Activated CD8-positive, alpha-beta memory T cell treated with anti-CD3 and anti-CD28 coated beads, Interleukin-2, amount 50 U/mL, for 1 hour (primary cell): ENCODE measurements around the gene KAT6B.

Experiments used
- DNase-seq: peaks from one replicate; pipeline ENCODE4 v3.0.0-alpha.2; 2020; ENCODE audit errors: extremely low read depth

KAT6B gene

GRCh38 chr10:74953214-74953613 is 126.8 kb downstream of the KAT6B start:
- no peak for DNase-seq

GRCh38 chr10:74955796-74956195 is 129.4 kb downstream of the KAT6B start:
- DNase-seq: no peak

- no peak for DNase-seq
These were observed 130.2 kb downstream of the KAT6B start for GRCh38 chr10:74956555-74957111.

DNA sequence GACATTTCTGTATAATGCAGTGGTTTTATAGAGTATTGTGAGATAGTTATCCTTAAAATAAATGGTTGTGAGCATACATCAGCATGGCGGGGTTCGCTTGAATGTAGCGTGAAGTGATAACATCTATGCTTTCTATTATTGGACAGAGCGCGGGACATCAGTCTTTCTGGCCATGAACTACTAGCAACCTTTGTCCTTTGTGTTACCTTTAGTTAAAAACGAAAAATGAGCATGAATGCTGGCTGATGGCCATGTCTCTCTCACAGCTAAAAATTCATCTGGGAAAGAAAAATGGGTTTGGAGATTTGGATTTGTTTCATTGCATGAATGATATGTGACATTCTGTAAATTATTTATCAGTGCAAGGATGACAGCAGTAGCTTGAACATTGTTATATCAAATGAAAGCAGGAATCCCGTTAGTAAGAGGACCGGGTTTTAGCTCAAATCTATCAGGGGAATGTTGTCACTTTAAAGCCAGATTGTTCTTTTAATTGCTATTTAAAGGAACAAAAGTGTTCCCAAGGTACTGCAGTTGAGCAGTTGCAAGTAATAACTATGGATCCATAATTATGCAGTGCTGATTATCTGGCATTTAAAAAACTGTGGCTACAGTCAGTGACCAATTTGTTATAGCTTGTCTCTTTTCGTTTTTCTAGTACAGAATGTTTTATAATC is 131.0 kb downstream of the KAT6B start:
- no peak for DNase-seq

DNA sequence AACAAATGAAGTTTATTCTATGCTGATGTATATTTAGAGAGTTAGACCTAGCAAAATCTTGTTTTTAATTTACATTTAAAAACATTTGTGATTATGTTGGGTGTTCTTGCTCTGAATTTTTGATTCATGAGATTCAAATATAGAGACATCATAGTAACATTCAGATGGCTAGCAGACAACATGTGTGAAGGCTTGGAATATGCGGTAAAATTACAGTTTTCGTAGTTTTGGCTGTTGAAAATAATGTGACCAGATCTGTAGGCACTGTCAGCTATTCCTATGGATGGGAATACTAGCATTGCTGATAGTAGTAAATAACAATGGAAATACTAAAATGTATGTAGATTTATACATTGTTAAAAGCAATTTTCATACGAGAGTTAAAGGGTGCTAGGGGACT is 131.9 kb downstream of the KAT6B start:
- no peak for DNase-seq

DNA sequence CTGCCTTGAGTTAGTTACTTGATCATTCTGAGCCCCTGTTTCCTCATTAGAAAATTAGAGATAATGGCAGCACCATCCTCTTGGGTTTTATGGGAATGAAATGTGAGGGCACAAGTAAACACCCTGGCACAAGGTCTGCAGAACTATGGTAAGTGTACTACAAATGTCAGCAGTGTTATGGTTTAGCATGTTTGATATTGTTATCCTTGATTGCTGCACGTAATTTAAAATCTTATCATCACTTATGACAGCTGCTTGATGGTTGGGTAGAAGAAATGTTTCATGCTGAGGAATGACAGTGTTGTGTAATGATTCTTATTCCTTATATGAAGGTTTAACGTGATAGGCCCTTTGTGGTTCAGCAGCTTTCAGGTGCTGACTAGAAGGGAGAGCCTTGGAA is 134.3 kb downstream of the KAT6B start:
- no peak for DNase-seq

DNA sequence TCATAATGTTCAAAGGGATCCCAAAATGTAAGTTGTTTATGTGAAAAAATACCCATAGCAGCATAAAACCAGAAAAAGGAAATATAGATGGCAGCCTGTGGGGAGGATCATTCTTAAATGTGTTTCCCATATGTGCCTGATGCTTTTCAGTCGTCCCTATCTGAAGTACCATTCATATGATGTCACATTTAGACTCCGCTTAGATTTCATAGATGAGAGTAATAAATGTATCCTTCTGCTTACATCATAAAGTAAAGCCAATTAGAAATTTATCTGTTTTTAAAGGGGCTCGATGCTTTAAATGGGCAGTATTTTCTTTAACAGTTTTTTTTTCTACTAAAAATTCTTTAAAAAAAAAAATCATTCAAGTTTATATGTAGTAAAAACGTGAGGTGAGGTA is 136.1 kb downstream of the KAT6B start:
- no peak for DNase-seq

- no peak for DNase-seq
These were observed 137.1 kb downstream of the KAT6B start for GRCh38 chr10:74963549-74963948.

DNA sequence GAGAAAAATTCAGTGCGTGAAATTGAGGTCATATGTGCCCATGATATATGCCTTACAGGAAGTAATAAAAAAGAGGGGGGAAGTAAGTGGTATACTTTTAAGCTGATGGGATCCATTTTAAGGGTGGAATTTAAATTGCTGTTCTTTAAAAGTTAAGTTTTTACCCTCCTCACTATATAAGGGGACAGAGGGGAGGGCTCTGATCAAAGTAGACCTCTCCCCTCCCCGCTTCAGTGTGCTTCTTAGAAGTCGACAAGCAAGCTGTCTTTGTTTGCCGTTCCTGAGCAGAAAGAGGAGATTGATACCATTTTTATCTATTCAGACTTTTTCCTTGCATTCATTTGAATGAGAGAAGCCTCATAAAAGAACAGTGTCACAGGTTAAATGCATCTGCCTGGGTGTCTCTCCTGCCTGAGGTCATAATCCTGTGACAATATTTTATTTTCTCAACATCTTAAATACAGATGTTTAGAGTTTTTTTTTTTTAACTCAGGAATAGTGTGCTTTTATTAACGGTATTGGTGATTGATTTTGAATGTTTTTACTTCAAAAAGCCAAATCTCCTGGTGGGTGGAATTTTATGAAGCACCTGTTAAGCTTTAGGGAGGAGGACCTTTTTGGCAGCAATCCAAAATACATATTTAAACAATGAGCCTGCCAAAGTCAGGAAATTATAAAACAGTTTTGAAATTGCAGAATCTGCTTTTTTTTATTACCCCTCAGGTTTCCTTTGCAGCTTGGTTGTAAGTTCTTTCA is 141.7 kb downstream of the KAT6B start:
- DNase-seq: no peak

- DNase-seq: no peak
These were observed 142.3 kb downstream of the KAT6B start for GRCh38 chr10:74968667-74969061.

DNA sequence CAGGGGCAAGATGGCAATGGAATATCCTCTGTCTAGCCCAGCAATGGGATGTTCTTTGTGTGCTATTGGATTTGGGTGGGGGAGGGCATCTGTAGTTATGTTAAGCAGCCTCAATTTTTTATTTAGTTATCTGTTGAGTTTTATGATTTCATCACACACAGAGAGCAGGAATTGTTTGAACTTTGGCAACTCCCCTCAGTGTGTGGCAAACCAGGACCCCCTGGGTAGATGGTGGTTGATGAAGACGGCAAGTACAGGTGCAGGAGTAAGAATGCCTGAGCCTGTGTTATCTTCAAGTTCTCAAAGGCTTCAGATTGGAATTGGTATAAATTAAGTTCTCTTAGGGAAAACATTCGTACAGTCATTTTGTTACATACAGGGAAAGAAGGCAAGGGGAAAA is 142.7 kb downstream of the KAT6B start:
- DNase-seq: no peak

GRCh38 chr10:74969530-74969929 is 143.1 kb downstream of the KAT6B start:
- DNase-seq: no peak

DNA sequence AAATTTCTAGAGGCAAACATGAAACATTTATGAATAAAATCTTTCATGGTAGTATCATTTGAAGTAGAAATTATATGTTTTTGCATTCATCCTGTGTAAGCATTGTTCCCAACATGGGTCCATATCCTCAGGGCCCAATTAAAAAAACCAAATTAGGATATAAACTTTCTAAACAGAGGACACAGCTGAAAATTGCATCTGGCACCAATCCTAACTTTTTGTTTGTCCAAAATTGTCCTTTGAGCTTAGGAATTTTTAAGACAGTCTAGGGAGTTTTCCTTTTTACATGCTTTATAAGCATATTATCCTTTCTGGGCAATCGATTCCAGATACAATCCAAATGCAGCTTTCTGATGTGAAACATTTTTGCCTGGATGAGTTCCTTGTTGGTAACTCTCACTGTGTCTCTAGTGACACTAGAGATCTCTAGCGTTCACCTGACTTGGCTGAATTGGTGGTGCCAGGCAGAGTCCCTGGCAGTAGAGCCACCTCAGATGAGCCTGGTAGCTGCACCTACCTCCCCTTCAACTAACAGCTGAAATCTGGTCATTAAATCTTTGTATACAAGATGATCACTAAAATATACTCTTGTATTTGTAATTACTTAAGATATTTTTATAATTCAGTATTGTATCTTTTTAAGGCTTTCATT is 147.5 kb downstream of the KAT6B start:
- no peak for DNase-seq

- no peak for DNase-seq
These were observed 149.4 kb downstream of the KAT6B start for GRCh38 chr10:74975758-74976157.

- no peak for DNase-seq
These were observed 150.2 kb downstream of the KAT6B start for GRCh38 chr10:74976565-74976964.

- DNase-seq: no peak
These were observed 150.7 kb downstream of the KAT6B start for GRCh38 chr10:74977072-74977471.

DNA sequence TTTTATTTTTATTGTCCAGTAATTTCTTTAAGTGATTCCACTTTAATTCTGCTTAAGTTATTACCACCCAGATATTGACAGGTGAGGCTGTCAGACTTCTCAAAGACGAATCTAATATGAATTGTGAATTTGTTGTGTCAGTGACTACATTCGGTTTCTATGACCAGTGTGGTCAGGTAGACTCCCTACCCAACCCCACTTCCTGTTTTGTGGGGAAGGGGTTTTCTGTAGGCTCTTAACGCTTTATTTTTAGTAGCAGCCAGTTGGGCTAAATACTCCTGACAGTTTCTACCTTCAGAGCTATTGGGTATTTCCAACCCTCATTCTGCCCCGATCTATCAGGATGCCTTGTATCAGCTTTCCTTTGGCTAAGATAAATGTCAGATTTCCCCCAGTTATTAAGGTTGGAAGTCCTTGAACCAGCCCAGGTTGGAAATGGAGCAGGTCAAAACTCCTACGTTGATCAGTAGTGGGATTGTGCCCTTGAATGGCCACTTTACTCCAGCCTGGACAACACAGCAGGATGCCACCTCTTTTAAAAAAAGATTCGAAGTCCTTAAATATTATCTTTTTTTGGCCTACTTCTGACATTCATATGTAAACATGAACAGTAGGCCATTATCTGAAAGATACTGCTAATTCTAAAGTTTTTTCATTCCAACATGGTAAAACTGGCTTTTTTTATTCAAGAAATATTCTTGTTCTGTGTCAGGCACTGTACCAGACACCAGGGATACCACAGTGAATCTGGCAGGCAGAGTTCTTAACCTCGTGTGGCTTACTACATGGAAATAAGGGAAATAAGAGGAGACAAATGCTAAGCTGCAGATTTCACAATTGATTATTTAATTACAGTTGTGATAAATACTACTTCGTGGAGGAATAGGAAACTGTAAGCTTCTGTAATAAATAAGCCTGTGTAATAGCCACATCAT is 151.8 kb downstream of the KAT6B start:
- DNase-seq: no peak

DNA sequence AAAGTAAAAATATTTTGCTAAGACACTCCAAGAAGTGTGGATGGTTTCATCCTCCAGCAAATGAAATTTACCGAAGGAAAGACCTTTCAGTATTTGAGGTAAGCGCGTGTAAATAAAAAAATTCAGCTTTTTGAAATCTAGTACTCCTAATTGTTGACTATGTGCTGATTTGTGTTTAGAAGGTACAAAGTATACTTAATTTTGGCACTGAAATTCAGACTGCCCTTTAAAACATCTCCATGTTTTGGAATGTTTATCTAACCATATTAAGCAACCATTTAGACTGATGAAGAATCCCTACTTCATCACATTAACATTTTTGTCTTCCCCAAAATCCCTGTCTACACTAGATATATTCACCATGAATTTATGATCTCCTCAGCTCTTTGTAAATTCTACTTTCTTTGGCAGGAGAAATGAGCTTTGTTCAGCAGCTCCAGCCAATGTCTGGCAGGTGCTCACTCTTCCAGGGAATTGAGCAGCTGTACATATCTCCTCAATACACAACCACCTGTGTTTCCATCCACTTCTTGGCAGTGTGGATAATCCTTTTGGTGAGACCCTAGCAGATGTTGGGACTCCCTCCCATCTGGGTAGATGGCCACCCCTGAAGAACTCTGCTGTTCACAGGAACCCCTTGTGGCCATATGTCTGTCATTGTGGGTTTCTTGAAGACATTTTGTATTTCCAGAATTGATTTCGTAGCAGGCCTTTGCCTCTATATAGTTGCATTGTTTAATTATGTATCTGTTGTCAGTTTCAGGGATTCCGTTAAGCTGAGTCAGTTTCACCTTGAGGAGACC is 155.6 kb downstream of the KAT6B start:
- DNase-seq: no peak

DNA sequence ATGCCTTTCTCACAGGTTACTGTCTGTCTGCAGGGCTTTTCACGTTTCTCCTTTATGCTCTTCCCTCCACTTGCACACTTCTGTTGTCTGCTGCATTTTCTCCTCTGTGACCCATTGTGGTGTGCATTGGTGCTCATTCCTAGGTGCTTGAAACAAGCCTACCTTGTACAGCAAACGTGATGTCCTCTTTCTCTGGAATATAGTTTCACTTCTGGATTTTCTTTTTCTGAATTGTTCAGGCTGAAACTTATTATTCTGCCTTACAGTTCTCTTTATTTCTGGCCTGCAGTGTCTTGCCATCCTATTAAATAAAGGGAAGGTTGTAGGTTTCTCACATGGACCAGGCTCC is 156.2 kb downstream of the KAT6B start:
- no peak for DNase-seq

DNA sequence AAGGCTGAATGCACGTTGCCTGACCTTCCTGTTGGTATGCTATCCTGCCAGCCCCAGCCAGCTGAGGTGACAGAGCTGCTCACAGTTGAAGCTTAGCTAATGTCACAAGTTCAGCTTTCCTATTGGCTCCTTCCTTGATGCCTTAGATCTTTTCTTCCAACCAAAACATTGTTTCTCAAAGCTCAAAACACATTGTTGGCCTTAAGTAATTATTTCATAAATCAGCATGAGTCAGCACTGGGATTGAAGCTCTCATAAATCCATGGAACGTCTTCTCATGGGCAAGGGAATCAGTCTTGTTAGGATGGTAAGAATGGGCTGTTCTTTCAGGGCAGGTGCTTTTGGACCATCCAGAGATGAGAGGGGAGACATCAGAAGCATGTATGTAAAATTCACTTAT is 157.0 kb downstream of the KAT6B start:
- no peak for DNase-seq
